ENCODE results near the gene MAGI2. TPM values are rescaled to one million over a fixed set of nuclear protein-coding genes. Genes with fewer than 3 reads are reported as not detected.

The MAGI2 gene
- polyA plus RNA-seq, 4 donors: 8.3 to 40.6 (median 33.9) TPM

GRCh38 chr7:79317728-79318127, 135.7 kb downstream of the MAGI2 start:
- DNase-seq (ENCODE audit: low read depth in 4 of 4, low spot score in 3 of 4): no peak

- no peak for DNase-seq (ENCODE audit: low read depth in 4 of 4, low spot score in 3 of 4)
Measured at GRCh38 chr7:79312022-79312421, 141.4 kb downstream of the MAGI2 start.

DNA sequence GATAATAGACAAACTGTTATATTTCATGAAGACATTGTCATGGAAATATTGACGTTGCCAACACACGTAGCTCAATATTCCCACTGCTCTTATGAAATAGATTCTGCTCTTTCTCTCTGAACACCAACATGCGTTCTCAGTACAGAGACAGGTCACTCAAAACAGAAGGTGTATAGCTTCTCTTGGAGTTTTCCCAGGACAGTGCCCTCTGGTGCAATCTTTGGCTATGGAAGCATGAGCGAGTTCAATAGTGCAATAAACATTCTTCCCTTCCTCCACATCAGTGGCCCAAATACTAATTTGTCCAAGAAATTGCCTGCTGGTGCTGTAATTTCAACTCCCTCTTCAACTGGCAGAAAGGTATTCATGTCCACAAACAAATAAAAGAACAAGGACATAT, 145.3 kb downstream of the MAGI2 start:
- peak in 1 of 4 donors; percentile 6 for DNase-seq (ENCODE audit: low read depth in 4 of 4, low spot score in 3 of 4)

GRCh38 chr7:79307376-79307775, 146.1 kb downstream of the MAGI2 start:
- DNase-seq (ENCODE audit: low read depth in 4 of 4, low spot score in 3 of 4): no peak

GRCh38 chr7:79304711-79305110, 148.8 kb downstream of the MAGI2 start:
- no peak for DNase-seq (ENCODE audit: low read depth in 4 of 4, low spot score in 3 of 4)

DNA sequence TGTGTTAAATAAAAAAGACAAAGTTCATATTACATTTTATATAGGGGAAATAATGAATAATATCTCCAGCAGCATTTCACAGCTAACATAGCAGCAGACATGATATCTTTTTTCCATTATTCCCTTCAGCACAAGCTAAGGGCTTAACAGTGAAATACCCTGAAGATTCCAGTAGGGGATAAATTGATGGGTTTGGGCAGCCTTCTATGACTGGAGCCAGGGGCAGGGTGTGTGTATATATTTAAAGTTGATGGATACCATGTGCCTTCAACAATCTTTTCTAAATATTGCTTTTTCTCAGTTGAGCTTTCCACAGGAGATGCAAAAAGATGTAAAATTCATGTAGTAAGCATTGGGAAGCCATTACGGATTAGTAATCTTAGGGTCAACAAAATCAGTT, 151.2 kb downstream of the MAGI2 start:
- DNase-seq (ENCODE audit: low read depth in 4 of 4, low spot score in 3 of 4): no peak

DNA sequence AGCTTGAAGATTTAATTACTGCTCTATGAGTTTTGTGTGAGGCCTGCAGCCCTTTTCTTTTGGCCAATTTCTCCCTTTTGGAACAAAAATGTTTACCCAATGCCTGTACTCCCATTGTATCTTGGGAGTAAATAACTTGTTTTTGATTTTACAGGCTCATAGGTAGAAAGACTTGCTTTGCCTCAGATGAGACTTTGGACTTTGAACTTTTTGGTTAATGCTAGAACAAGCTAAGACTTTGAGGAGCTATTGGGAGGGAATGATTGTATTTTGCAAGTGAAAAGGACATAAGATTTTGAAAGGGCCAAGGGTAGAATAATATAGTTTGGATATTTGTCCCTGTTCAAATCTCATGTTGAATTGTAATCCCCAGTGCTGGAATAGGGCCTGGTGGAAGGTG, 152.0 kb downstream of the MAGI2 start:
- no peak for DNase-seq (ENCODE audit: low read depth in 4 of 4, low spot score in 3 of 4)

DNA sequence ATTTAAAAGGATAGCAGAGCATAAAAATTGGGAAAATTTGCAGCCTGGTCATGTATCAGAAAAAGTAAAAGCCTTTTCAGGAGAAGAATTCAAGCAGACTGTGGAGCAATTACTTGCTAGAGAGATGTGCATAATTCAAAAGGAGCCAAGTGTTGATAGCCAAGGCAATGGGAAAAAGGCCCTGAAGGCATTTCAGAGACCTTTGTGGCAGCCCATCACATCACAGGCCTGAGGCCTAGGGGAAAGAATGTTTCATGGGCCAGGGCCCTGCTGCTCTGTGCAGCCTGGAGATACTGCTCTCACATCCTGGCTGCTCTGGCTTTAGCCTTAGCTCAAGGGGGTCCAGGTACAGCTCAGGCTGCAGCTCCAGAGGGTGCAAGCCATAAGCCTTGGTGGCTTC, 152.9 kb downstream of the MAGI2 start:
- DNase-seq (ENCODE audit: low read depth in 4 of 4, low spot score in 3 of 4): no peak

DNA sequence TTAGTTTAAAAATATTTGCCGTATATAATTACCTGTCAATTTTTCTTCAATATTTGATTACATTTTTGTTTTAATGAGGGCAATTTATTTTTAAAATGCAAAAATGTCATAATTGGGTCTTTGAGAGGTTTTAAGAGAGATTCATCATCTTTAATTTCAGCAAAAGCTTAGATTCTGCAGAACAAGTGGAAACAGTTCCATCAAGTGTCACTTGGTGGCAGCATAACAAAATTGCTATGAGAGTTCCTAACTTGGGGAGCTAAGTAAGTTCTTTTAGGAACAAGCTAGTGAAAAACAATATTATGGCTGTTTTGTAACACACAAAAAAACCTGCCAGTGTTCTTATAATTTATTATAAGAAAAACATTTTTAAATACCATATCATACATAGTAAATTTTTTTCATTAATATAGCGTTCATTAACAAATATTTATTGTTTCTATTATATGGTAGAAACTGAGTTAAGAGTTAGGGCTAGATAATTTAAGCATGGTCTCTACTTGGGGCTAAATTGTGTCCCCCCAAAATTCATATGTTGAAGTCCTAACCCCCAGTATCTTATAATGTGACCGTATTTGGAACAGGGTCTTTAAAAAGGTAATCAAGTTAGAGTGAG, 155.2 kb downstream of the MAGI2 start:
- peak in 2 of 4 donors; percentile 29 to 46 for DNase-seq (ENCODE audit: low read depth in 4 of 4, low spot score in 3 of 4)

- no peak for DNase-seq (ENCODE audit: low read depth in 4 of 4, low spot score in 3 of 4)
Measured at GRCh38 chr7:79296553-79297320, 156.7 kb downstream of the MAGI2 start.

GRCh38 chr7:79293655-79294142, 159.8 kb downstream of the MAGI2 start:
- DNase-seq (ENCODE audit: low read depth in 4 of 4, low spot score in 3 of 4): no peak

DNA sequence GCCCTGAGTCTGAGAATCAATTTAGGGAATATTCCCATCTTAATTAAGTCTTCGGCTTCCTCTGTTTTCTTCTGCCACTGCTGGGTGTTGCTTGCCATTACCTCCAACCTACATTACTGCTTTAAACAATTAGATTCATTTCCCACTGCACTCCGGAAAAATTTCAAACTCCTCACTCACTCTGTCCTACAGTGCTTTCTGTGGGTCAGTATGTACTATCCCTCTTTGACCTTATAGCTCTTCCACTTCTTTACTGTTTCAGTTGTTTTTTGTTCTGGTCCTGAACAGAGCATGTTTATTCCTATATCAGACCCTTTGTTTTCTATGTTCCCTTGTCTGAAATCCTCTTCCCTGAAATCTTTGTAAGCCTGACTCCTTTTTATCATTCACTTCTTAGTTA, 160.6 kb downstream of the MAGI2 start:
- no peak for DNase-seq (ENCODE audit: low read depth in 4 of 4, low spot score in 3 of 4)

GRCh38 chr7:79291498-79291865, 162.0 kb downstream of the MAGI2 start:
- DNase-seq (ENCODE audit: low read depth in 4 of 4, low spot score in 3 of 4): no peak

GRCh38 chr7:79290841-79291497, 162.5 kb downstream of the MAGI2 start:
- no peak for DNase-seq (ENCODE audit: low read depth in 4 of 4, low spot score in 3 of 4)

GRCh38 chr7:79290398-79290797, 163.1 kb downstream of the MAGI2 start:
- no peak for DNase-seq (ENCODE audit: low read depth in 4 of 4, low spot score in 3 of 4)

DNA sequence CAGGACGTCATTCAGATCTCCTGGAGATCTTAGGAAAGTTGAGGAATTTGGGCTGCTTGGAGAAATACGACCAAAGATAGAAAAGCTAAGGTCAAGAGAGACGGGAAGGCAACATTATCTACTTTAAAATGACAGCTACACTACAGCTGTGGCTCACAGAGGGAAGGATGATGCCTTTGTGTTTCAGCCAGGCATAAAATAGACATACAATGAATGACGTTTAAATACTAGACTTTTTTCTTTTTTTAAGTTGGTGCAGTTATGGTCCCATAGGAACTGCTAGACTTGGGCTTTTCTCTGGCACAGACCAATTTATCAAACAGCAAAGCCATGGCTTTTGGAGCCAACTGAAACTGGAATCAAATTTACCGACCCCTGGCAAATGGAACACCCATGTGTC, 164.8 kb downstream of the MAGI2 start:
- no peak for DNase-seq (ENCODE audit: low read depth in 4 of 4, low spot score in 3 of 4)

DNA sequence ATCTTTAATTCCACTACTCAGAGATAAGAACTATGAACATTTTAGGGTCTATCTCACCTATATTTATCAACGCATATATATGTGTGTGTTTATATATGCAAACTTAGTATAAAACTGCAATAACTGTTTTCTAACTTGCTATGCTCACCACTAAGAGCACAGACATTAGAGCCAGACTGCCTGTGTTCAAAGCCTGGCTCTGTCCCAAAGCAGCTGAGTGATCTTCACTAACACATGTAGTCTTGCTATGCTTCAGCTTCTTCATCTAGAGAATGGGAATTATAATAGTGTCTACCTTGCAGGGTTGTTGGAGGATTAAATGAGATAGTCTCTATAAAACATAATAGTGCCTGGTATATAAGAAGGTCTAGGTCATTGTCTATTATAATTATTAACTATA, 165.5 kb downstream of the MAGI2 start:
- no peak for DNase-seq (ENCODE audit: low read depth in 4 of 4, low spot score in 3 of 4)

- no peak for DNase-seq (ENCODE audit: low read depth in 4 of 4, low spot score in 3 of 4)
Measured at GRCh38 chr7:79286181-79286580, 167.3 kb downstream of the MAGI2 start.

DNA sequence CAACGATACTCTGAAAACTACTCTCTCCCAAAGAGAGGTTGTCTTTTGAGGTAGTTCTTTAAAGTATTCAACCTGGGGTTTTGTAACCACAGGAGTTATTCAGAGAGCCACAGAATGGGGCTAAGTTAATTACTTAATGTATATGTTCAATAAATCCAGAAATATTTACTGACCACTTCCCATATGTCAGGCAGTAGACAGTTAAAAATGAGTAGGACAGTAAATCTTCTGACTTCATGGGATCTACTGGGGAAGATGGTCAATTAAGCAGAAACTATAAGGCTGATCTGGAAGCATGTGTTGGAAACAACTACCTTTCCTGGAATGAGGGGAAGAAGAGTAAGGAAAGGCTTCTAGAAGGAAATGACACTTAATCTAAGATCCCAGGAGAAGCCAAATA, 167.7 kb downstream of the MAGI2 start:
- DNase-seq (ENCODE audit: low read depth in 4 of 4, low spot score in 3 of 4): no peak

GRCh38 chr7:79284211-79284610, 169.3 kb downstream of the MAGI2 start:
- no peak for DNase-seq (ENCODE audit: low read depth in 4 of 4, low spot score in 3 of 4)

DNA sequence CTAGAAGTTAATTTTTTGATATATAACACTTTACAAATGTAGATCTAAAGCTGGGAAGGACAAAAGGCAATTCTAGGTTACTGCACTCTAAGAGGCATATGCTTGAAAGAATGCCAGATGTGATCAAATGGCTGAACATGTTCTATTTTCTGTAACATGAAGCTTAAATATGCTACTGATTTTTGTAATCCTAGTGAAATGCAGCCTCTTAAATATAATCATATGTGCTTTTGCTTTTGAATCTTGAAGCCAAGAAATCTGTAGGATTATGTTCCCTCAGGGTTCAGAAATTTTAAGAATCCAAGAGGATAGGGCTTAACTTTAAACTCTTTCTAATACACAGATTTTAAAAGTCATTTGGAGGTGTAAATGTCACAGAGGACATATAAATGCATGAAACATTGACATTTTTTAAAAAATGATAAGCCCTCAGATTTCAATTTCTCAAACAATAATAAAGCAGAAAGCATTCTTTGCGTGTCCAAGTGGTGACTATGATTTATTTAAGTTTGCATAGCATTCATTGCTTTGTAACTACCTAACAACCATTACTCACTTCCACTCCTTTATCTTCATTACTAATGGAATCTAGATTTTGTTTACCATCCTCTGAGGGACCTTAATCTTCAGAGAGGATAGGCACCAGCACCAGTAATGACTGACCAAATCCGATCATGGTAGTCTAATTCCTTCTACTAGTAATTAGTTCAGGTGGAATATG, 170.4 kb downstream of the MAGI2 start:
- no peak for DNase-seq (ENCODE audit: low read depth in 4 of 4, low spot score in 3 of 4)
